LNCaP clone FGC (cell line): ENCODE data around the gene ZNF582.

Source experiments
- DNase-seq: peaks from one replicate; pipeline ENCODE4 v3.0.0-alpha.2; 2011; ENCODE audit warnings: low read depth
- H3K4me3 ChIP-seq: 2 replicates; pipeline ENCODE4 v1.5.1; 2011; ENCODE audit warnings: mild to moderate bottlenecking, low read depth, low read length, control low read depth
- TF ChIP-seq, protein P1 (sequence below): IDR thresholded peaks from 2 replicates; pipeline ENCODE4 v1.5.1; 2012; ENCODE audit warnings: mild to moderate bottlenecking; ENCODE audit not compliant: control insufficient read depth, insufficient read depth; ENCODE audit errors: extremely low read depth

The ZNF582 gene

DNA sequence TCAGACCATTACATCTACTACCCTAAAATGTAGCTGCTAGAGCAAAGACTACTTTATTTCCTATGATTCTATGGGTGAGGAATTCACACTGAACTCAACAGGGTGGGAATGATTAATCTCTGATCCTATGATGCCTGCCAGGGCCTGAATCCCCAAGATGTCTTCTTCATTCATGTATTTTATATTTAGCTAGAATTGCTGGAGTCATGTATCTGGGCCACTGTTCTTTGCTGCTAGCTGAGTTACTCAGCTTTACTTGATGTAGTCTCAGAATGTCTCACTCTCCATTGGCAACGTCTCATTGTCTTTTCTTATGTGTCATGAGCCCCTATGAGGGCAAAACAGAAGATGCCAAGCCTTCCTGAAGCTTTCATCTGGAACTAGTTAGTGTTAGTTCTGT lies 21.1 kb downstream of the ZNF582 start:
- no peak overlapping the region for H3K4me3 ChIP-seq
- DNase-seq = no peak

DNA sequence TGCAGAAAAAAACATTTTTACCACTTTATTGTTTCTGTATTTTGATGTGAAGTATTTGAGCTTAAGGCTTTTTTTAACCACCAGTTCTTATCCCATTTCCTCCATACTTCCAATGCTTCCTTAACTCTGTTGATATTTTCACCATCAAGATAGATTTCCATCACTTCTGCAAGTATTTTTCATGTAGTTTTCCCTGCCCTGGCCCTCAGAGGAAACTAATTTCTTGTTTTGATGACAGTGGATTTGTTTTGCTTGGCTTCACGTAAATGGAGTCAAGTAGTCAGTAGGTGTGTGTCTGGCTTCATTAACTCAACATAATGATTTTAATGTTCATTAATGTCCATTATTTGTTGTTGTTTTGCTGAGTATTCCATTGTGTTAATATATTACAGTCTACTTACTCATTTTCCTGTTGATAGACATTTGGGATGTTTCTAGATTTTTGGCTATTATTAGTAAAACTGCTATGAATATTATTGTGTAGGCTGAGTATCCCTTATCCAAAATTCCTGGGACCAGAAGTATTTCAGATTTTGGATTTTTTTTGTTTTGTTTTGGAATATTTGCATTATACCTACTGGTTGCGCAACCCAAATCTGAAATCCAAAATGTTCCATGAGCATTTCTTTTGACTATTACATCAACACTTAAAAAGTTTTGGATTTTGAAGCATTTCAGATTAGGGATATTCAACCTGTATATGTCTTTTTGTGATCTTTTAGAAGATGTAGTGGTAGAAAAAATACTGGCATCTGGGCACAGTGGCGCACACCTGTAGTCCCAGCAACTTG lies 23.3 kb downstream of the ZNF582 start:
- TF ChIP-seq, protein P1, sequence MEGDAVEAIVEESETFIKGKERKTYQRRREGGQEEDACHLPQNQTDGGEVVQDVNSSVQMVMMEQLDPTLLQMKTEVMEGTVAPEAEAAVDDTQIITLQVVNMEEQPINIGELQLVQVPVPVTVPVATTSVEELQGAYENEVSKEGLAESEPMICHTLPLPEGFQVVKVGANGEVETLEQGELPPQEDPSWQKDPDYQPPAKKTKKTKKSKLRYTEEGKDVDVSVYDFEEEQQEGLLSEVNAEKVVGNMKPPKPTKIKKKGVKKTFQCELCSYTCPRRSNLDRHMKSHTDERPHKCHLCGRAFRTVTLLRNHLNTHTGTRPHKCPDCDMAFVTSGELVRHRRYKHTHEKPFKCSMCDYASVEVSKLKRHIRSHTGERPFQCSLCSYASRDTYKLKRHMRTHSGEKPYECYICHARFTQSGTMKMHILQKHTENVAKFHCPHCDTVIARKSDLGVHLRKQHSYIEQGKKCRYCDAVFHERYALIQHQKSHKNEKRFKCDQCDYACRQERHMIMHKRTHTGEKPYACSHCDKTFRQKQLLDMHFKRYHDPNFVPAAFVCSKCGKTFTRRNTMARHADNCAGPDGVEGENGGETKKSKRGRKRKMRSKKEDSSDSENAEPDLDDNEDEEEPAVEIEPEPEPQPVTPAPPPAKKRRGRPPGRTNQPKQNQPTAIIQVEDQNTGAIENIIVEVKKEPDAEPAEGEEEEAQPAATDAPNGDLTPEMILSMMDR = no peak
- no peak for DNase-seq
- H3K4me3 ChIP-seq = peak overlapping the region; percentile 76; the same call in 1 of the 2 replicates

More for the DNA sequence above, 21.1 kb downstream of the ZNF582 start:
- TF ChIP-seq, protein P1 = no peak

DNA sequence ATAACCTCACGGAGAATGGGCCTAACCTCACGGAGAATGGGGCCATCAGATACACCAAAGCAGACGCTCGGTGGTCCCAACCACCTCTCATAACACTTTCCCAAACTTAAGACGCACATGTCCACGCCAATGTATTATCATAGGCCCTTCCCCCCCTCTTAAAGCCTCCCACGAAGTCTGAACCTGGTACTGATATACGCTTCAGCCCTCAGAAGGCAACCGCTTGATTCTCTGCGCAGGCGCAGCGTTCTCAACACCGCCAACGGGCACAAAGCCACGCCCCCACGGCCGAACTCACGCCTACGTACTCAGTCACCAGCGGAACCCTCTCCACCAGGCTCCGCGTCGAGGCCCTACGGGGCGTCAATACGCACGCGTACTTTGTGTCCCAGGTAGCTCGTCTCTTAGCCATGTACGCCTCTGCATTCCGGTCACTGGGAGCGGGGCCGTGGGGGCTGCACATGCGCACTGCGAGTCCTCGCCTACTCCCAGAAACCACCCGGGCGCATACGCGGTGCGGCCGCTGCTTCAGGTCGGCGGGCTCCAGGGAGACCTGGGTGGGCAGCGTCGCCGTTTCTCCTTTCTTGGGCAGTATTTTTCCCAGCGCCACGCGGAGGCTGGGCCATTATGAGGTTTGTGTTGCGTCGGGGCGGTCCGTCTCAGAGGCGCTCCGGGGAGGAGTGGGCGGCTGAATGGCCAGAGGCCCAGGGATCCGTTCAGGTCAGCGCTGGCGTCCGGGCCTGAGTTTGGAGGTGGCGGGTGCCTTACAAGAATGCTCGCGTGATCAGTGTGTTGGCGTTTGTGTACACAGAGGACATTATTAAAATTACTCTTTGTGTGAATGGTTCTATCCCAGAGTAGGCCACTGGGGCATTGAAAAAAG lies 25.3 kb downstream of the ZNF582 start:
- DNase-seq = peak; percentile 98
- TF ChIP-seq, protein P1 = no peak
- H3K4me3 ChIP-seq = peak overlapping the region; percentile 76

DNA sequence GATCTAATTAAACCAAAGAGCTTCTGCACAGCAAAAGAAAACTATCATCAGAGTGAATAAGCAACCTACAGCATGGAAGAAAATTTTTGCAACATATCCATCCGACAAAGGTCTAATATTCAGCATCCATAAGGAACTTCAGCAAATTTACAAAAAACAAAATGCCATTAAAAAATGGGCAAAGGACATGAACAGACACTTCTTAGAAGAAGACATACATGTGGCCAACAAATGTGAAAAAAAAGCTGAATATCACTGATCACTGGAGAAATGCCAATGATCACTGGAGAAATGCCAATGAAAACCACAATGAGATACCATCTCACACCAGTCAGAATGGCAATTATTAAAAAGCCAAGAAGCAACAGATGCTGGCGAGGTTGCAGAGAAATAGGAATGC lies 32.5 kb downstream of the ZNF582 start:
- DNase-seq = no peak
- TF ChIP-seq, protein P1 = no peak
- H3K4me3 ChIP-seq = no peak overlapping the region

DNA sequence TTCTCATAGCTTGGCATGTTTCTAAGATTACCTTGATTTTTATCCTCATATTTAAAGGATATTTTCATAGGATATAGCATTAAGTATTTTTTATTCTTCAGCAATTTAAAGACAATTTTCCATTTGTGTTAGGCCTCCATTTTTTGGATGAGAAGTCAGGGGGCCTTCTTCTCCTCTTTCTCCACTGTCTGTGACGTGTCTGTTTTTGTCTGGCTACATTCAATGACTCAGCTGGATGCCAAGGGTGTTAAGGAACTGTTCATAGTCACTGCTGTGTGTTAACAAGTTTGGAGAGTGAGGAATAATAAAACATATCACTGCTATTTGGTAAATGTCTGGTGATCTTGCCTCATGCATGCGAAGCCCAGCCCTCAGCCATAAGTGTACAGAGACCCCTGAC lies 36.4 kb downstream of the ZNF582 start:
- no peak overlapping the region for H3K4me3 ChIP-seq
- TF ChIP-seq, protein P1 = no peak
- DNase-seq = no peak

DNA sequence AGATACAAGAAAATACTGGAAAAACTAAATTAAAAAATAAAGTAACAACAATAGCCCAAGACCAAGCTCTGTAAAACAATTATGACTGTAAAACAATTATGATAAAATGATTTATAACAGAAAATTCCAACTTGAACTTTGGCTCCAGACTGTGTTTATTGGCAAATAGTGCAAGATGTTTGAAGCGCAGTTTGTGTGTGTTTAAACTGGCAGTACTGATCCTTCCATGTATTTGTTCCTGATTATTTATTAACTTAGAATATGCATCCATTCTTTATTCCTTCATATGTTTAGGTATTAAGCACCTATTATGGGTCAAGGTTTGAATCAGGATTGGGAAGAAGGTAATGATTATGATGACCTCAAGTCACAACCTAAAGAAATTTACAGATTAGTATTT lies 37.8 kb downstream of the ZNF582 start:
- TF ChIP-seq, protein P1 = no peak
- no peak for DNase-seq

More for the DNA sequence above, 37.8 kb downstream of the ZNF582 start:
- H3K4me3 ChIP-seq = no peak overlapping the region
